Ectodermal cell (in vitro differentiated cells): Measurements from ENCODE around the gene GIN1.

Experiments
- H3K27ac ChIP-seq: 2 replicates; pipeline ENCODE4 v1.7.0; 2013; ENCODE audit warnings: mild to moderate bottlenecking, low read depth, low read length; ENCODE audit not compliant: insufficient read depth, poor library complexity, severe bottlenecking
- H3K27me3 ChIP-seq: 2 replicates; pipeline ENCODE4 v1.7.0; 2013; ENCODE audit warnings: mild to moderate bottlenecking, low read length; ENCODE audit not compliant: insufficient read depth, control insufficient read depth, poor library complexity, severe bottlenecking
- H3K36me3 ChIP-seq: one replicate; pipeline ENCODE4 v1.7.0; 2013; ENCODE audit warnings: low read length; ENCODE audit not compliant: control insufficient read depth, insufficient read depth
- H3K4me1 ChIP-seq: one replicate; pipeline ENCODE4 v1.7.0; 2013; ENCODE audit warnings: low read length; ENCODE audit not compliant: control insufficient read depth, insufficient read depth
- H3K4me3 ChIP-seq: 2 replicates; pipeline ENCODE4 v1.7.0; 2013; ENCODE audit warnings: low read depth, low read length, control low read depth; ENCODE audit not compliant: insufficient read depth
- H3K9me3 ChIP-seq: 2 replicates; pipeline ENCODE4 v1.7.0; 2013; ENCODE audit warnings: mild to moderate bottlenecking, low read length, moderate library complexity; ENCODE audit not compliant: control insufficient read depth
- WGBS, 2 experiments: methylation state at CpG; one replicate each; pipeline ENCODE4 v1.1.7; 2013; ENCODE audit warnings: missing lambda C conversion rate in 2 of 2; 5-methylcytosine and 5-hydroxymethylcytosine counted together

Gene GIN1

GRCh38 chr5:103112910-103113309 lies 7.0 kb downstream of the GIN1 start:
- Histone ChIP-seq H3K4me1 (no peaks in the 10 kb centered on the region), H3K9me3 (no peaks in the 10 kb centered on the region), H3K27ac (no peak overlapping the region), H3K4me3 (no peak overlapping the region), H3K27me3 (no peaks in the 10 kb centered on the region), H3K36me3 (no peaks in the 10 kb centered on the region)
- 83 to 96% methylated on average over 2 of the region's 2 CpGs for WGBS, 2 experiments

DNA sequence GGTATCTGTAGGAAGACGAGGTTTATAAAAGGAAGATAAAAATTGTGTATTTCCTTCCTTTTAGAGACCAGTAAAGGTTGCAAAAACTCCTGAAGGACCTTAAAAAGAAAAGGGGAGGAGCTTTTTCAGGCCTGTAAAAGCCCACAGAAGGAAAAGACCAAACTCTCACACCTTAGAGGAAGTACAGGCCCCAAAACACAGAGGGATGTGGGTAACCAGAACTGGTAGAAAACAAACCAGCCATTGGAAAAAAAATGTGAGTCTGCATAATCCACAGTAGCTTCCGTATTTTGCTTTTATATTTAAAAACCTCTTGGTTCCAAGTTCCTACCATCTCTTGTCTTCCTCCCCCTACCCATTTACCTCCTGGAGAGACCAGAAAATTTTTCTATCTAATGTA lies 8.5 kb downstream of the GIN1 start:
- Histone ChIP-seq H3K4me1 (no peaks in the 10 kb centered on the region), H3K36me3 (no peaks in the 10 kb centered on the region), H3K27me3 (no peaks in the 10 kb centered on the region), H3K27ac (no peak overlapping the region), H3K4me3 (no peak overlapping the region), H3K9me3 (no peaks in the 10 kb centered on the region)
- 85 to 88% methylated on average over 2 of the region's 2 CpGs for WGBS, 2 experiments

- 94% methylated on average over 2 of the region's 2 CpGs for WGBS, 2 experiments
- no peaks in the 10 kb centered on the region for H3K9me3 ChIP-seq
- no peak overlapping the region for H3K4me3 ChIP-seq
- H3K36me3 ChIP-seq = no peaks in the 10 kb centered on the region
- no peak overlapping the region for H3K27ac ChIP-seq
- no peaks in the 10 kb centered on the region for H3K27me3 ChIP-seq
- H3K4me1 ChIP-seq = no peaks in the 10 kb centered on the region
Measured at GRCh38 chr5:103110403-103110802, 9.5 kb downstream of the GIN1 start.

GRCh38 chr5:103109277-103109676 lies 10.7 kb downstream of the GIN1 start:
- H3K9me3 ChIP-seq = no peaks in the 10 kb centered on the region
- WGBS, 2 experiments = 20% methylated on average over 1 of the region's 1 CpG; no CpG with 5 or more reads in 1 of the 2 experiments
- H3K27ac ChIP-seq = no peak overlapping the region
- H3K4me1 ChIP-seq = no peaks in the 10 kb centered on the region
- H3K36me3 ChIP-seq = no peaks in the 10 kb centered on the region
- H3K27me3 ChIP-seq = no peaks in the 10 kb centered on the region
- no peak overlapping the region for H3K4me3 ChIP-seq

- Histone ChIP-seq H3K36me3 (no peaks in the 10 kb centered on the region), H3K27ac (no peak overlapping the region), H3K4me1 (no peaks in the 10 kb centered on the region), H3K9me3 (no peaks in the 10 kb centered on the region), H3K27me3 (no peaks in the 10 kb centered on the region), H3K4me3 (no peak overlapping the region)
- 40 to 100% methylated on average over 1 of the region's 2 CpGs for WGBS, 2 experiments
Measured at GRCh38 chr5:103108086-103108485, 11.9 kb downstream of the GIN1 start.

DNA sequence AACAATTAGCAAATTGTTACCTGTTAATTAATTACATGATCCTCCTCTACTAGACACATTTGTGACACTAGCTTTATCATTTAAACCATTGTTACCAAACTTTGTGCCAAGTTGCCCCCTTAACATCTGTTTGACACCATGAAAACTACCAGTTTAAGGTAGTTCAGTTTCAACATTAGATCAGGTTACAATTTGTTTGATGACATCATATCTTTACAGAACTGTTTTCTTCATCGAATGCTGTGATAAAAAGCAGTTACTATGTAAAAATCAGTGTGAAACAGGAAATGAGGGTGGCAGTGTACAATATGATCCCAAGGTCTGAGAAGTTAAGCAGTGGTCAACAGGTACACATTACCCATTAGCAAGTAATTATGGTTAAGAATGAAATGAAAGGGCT lies 17.7 kb downstream of the GIN1 start:
- Histone ChIP-seq H3K27me3 (no peaks in the 10 kb centered on the region), H3K4me3 (no peak overlapping the region), H3K4me1 (no peaks in the 10 kb centered on the region), H3K27ac (no peak overlapping the region), H3K9me3 (no peaks in the 10 kb centered on the region), H3K36me3 (no peaks in the 10 kb centered on the region)
- WGBS, 2 experiments = 91 to 94% methylated on average over 1 of the region's 1 CpG

GRCh38 chr5:103101079-103101750 lies 18.7 kb downstream of the GIN1 start:
- H3K4me3 ChIP-seq = no peak overlapping the region
- H3K27me3 ChIP-seq = no peaks in the 10 kb centered on the region
- no peaks in the 10 kb centered on the region for H3K36me3 ChIP-seq
- WGBS, 2 experiments = 97% methylated on average over 4 to 5 of the region's 6 CpGs
- H3K4me1 ChIP-seq = no peaks in the 10 kb centered on the region
- H3K27ac ChIP-seq = no peak overlapping the region
- no peaks in the 10 kb centered on the region for H3K9me3 ChIP-seq

DNA sequence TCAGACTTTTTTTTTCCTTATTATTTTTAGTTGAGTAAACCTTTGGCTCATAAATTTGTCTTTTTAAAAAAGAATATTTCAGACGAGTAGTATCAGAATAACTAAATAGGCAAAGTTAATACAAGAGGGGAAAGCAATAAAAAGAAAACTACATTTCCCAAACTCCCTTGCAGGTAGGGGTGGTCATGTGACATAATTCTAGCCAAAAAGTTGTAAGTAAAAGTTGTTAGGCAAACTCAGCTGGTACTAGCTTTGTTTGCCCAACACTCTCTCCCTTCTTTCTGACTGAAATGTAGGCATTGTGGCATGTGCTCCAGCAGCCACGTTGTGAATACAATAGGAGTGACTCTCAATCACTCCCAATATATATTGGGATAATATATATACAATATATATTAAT lies 20.9 kb downstream of the GIN1 start:
- no CpG with 5 or more reads among the region's 2 CpGs for WGBS, 2 experiments
- no peaks in the 10 kb centered on the region for H3K27me3 ChIP-seq

GRCh38 chr5:103094737-103095136 lies 25.2 kb downstream of the GIN1 start:
- Histone ChIP-seq H3K9me3 (no peaks in the 10 kb centered on the region), H3K27me3 (no peaks in the 10 kb centered on the region), H3K27ac (no peak overlapping the region), H3K36me3 (peaks cover 3% of the 10 kb centered on the region), H3K4me1 (no peaks in the 10 kb centered on the region), H3K4me3 (no peak overlapping the region)
- WGBS, 2 experiments = 84 to 95% methylated on average over 2 of the region's 2 CpGs

More for the DNA sequence above, 20.9 kb downstream of the GIN1 start:
- Histone ChIP-seq H3K4me3 (no peak overlapping the region), H3K9me3 (no peaks in the 10 kb centered on the region), H3K27ac (no peak overlapping the region), H3K36me3 (no peaks in the 10 kb centered on the region), H3K4me1 (no peaks in the 10 kb centered on the region)

GRCh38 chr5:103093727-103094126 lies 26.2 kb downstream of the GIN1 start:
- Histone ChIP-seq H3K9me3 (no peaks in the 10 kb centered on the region), H3K27ac (no peak overlapping the region), H3K4me1 (no peaks in the 10 kb centered on the region), H3K27me3 (no peaks in the 10 kb centered on the region), H3K36me3 (peaks cover 3% of the 10 kb centered on the region), H3K4me3 (no peak overlapping the region)
- WGBS, 2 experiments = 83% methylated on average over 1 of the region's 1 CpG; no CpG with 5 or more reads in 1 of the 2 experiments

- H3K27me3 ChIP-seq = no peaks in the 10 kb centered on the region
- peaks cover 3% of the 10 kb centered on the region for H3K36me3 ChIP-seq
- H3K27ac ChIP-seq = no peak overlapping the region
- no peaks in the 10 kb centered on the region for H3K4me1 ChIP-seq
- no peaks in the 10 kb centered on the region for H3K9me3 ChIP-seq
- H3K4me3 ChIP-seq = no peak overlapping the region
- 83 to 89% methylated on average over 3 of the region's 3 CpGs for WGBS, 2 experiments
Measured at GRCh38 chr5:103092676-103093075, 27.3 kb downstream of the GIN1 start.
